Measurements from ENCODE around the gene EGR1. TPM values are rescaled to one million over a fixed set of nuclear protein-coding genes. Genes with fewer than 3 reads are reported as not detected.

The EGR1 gene
- polyA plus RNA-seq, 1 donor from 2014 or later, result 15.6 TPM

DNA sequence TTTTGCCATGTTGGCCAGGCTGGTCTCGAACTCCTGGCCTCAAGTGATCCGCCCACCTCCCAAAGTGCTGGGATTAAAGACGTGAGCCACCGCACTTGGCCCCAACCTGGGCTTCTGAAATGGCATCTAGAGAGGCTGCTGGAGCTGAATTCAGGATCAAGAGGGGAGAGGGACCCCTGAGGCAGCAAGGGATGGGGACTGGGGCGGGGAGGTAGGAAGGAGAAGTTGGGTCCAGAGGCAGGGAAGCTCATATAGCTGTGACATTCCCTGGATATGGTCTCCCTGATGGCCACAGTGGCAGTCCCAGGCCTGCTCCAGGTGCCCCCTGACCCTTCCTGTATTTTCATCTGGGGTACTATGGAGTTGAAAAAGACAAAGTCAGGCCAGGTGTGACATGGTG, 14.3 kb upstream of the EGR1 start:
- Histone ChIP-seq H2AFZ (ENCODE audit: low read depth, low read length) (no peak overlapping the region), H3F3A (ENCODE audit: insufficient read depth, low read length, poor library complexity, severe bottlenecking) (peaks cover 3% of the 10 kb centered on the region), H3K36me3 (ENCODE audit: insufficient read depth, low read length) (no peaks in the 10 kb centered on the region), H3K9me3 (ENCODE audit: low read length) (no peaks in the 10 kb centered on the region), H4K20me1 (ENCODE audit: insufficient read depth) (no peaks in the 10 kb centered on the region), H3K79me2 (replicated peaks; ENCODE audit: insufficient read depth, low read length) (no peaks in the 10 kb centered on the region), H3K27me3 (ENCODE audit: insufficient read depth, low read depth, low read length) (no peaks in the 10 kb centered on the region), H3K4me3 (ENCODE audit: low read length) (no peak overlapping the region), H3K4me2 (ENCODE audit: low read length) (no peak overlapping the region), H3K27ac (ENCODE audit: low read length) (no peak overlapping the region), H3K9me2 (ENCODE audit: insufficient read depth, low read length) (no peaks in the 10 kb centered on the region), H3K9ac (ENCODE audit: low read length) (no peak overlapping the region)
- no peak for TF ChIP-seq POLR2AphosphoS5 (IDR thresholded peaks at IDR 0.05)
- no peak for TF ChIP-seq RAD21 (conservative IDR thresholded peaks at IDR 0.05)
- no peak for TF ChIP-seq EZH2 (IDR thresholded peaks at IDR 0.05; ENCODE audit: borderline replicate concordance, insufficient read depth, low read length, poor library complexity, severe bottlenecking)
- no peak for TF ChIP-seq MXI1 (conservative IDR thresholded peaks at IDR 0.05; ENCODE audit: poor library complexity, severe bottlenecking)
- TF ChIP-seq REST (IDR thresholded peaks at IDR 0.05; ENCODE audit: borderline replicate concordance), result no peak
- no peak for TF ChIP-seq TAF1 (IDR thresholded peaks at IDR 0.05; ENCODE audit: low read depth)
- no peak for TF ChIP-seq EP300 (conservative IDR thresholded peaks at IDR 0.05; ENCODE audit: poor library complexity, severe bottlenecking)
- no peak for TF ChIP-seq SMC3 (conservative IDR thresholded peaks at IDR 0.05; ENCODE audit: poor library complexity)
- TF ChIP-seq CTCF (IDR thresholded peaks at IDR 0.05; ENCODE audit: poor library complexity, severe bottlenecking), result no peak

DNA sequence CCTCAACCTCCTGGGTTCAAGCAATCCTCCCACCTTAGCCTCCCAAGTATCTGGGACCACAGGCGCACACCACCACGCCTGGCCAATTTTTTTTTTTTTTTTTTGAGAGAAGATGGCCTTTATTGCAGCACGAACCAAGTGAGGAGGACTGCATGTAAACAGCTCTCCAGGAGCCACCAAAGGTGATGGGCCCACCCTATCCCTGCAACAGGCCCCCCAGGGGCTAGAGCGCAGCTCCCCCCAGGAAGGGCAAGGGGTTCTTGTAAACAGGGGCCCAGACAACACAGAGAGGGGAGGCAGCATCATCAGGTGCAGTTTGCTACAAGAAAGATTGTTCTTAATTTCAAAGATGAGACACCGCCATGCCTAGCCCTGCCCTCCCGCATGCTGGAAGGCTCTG, 12.6 kb upstream of the EGR1 start:
- H3K79me2 ChIP-seq (replicated peaks; ENCODE audit: insufficient read depth, low read length), result no peaks in the 10 kb centered on the region

More for the DNA sequence above, 12.6 kb upstream of the EGR1 start:
- peaks cover 3% of the 10 kb centered on the region for H3F3A ChIP-seq (ENCODE audit: insufficient read depth, low read length, poor library complexity, severe bottlenecking)
- no peaks in the 10 kb centered on the region for H4K20me1 ChIP-seq (ENCODE audit: insufficient read depth)
- no peak for TF ChIP-seq SMC3 (conservative IDR thresholded peaks at IDR 0.05; ENCODE audit: poor library complexity)
- no peak for TF ChIP-seq MXI1 (conservative IDR thresholded peaks at IDR 0.05; ENCODE audit: poor library complexity, severe bottlenecking)
- TF ChIP-seq EP300 (conservative IDR thresholded peaks at IDR 0.05; ENCODE audit: poor library complexity, severe bottlenecking), result no peak
- TF ChIP-seq TAF1 (IDR thresholded peaks at IDR 0.05; ENCODE audit: low read depth), result no peak
- TF ChIP-seq EZH2 (IDR thresholded peaks at IDR 0.05; ENCODE audit: borderline replicate concordance, insufficient read depth, low read length, poor library complexity, severe bottlenecking), result no peak
- no peak for TF ChIP-seq POLR2AphosphoS5 (IDR thresholded peaks at IDR 0.05)
- TF ChIP-seq CTCF (IDR thresholded peaks at IDR 0.05; ENCODE audit: poor library complexity, severe bottlenecking), result no peak
- TF ChIP-seq RAD21 (conservative IDR thresholded peaks at IDR 0.05), result no peak
- TF ChIP-seq REST (IDR thresholded peaks at IDR 0.05; ENCODE audit: borderline replicate concordance), result no peak
- no peak overlapping the region for H2AFZ ChIP-seq (ENCODE audit: low read depth, low read length)
- no peak overlapping the region for H3K9ac ChIP-seq (ENCODE audit: low read length)
- no peaks in the 10 kb centered on the region for H3K9me3 ChIP-seq (ENCODE audit: low read length)
- no peaks in the 10 kb centered on the region for H3K9me2 ChIP-seq (ENCODE audit: insufficient read depth, low read length)
- no peak overlapping the region for H3K27ac ChIP-seq (ENCODE audit: low read length)
- H3K27me3 ChIP-seq (ENCODE audit: insufficient read depth, low read depth, low read length), result no peaks in the 10 kb centered on the region
- no peaks in the 10 kb centered on the region for H3K36me3 ChIP-seq (ENCODE audit: insufficient read depth, low read length)
- no peak overlapping the region for H3K4me2 ChIP-seq (ENCODE audit: low read length)
- no peak overlapping the region for H3K4me3 ChIP-seq (ENCODE audit: low read length)

Measured in neural cell (in vitro differentiated cells).